Smooth muscle cell (in vitro differentiated cells): Measurements from ENCODE around the gene HEATR1. TPM values are rescaled to one million over a fixed set of nuclear protein-coding genes. Genes with fewer than 3 reads are reported as not detected.

ENCODE experiments used
- DNase-seq: peaks from one replicate; lab custom pipeline; 2025; ENCODE audit not compliant: unreplicated experiment; lab: John Stamatoyannopoulos, UW
- H2AFZ ChIP-seq: fragments of 200-600 bp; sonication (generic); 2 replicates; pipeline ENCODE4 v1.6.0; 2016; ENCODE audit warnings: antibody characterized with exemption, low read depth, mild to moderate bottlenecking
- H3F3A ChIP-seq: fragments of 200-600 bp; sonication (generic); 2 replicates; pipeline ENCODE4 v1.6.0; 2017; ENCODE audit warnings: antibody characterized with exemption, low read depth
- H3K27ac ChIP-seq: fragments of 200-600 bp; sonication (generic); 2 replicates; pipeline ENCODE4 v1.5.1; 2016; ENCODE audit warnings: low read depth, mild to moderate bottlenecking
- H3K27me3 ChIP-seq: fragments of 200-600 bp; sonication (generic); 2 replicates; pipeline ENCODE4 v1.6.1; 2016; ENCODE audit warnings: low read depth, mild to moderate bottlenecking
- H3K36me3 ChIP-seq: fragments of 200-600 bp; sonication (generic); 2 replicates; pipeline ENCODE4 v1.5.1; 2016; ENCODE audit warnings: low read depth
- H3K4me1 ChIP-seq: fragments of 200-600 bp; sonication (generic); 2 replicates; pipeline ENCODE4 v1.5.1; 2016; ENCODE audit warnings: low read depth
- H3K4me2 ChIP-seq: fragments of 200-600 bp; sonication (generic); 2 replicates; pipeline ENCODE4 v1.6.0; 2016; ENCODE audit warnings: mild to moderate bottlenecking
- H3K4me3 ChIP-seq: fragments of 200-600 bp; sonication (generic); 2 replicates; pipeline ENCODE4 v1.5.1; 2016; ENCODE audit warnings: mild to moderate bottlenecking
- H3K79me2 ChIP-seq: fragments of 200-600 bp; sonication (generic); 2 replicates; pipeline ENCODE4 v1.6.0; 2016; ENCODE audit warnings: low read depth, mild to moderate bottlenecking
- H3K9ac ChIP-seq: fragments of 200-600 bp; sonication (generic); 2 replicates; pipeline ENCODE4 v1.6.0; 2016; ENCODE audit warnings: low read depth
- H3K9me3 ChIP-seq: fragments of 200-600 bp; sonication (generic); replicated peaks from 2 replicates; pipeline ENCODE4 v1.5.1; 2016; ENCODE audit warnings: low read depth
- H4K20me1 ChIP-seq: fragments of 200-600 bp; sonication (generic); 2 replicates; pipeline ENCODE4 v1.6.0; 2016; ENCODE audit warnings: low read depth
- WGBS: methylation state at CpG from one replicate; pipeline ENCODE4 v1.1.7; 2016; ENCODE audit warnings: low lambda C conversion rate; 5-methylcytosine and 5-hydroxymethylcytosine counted together
- polyA plus RNA-seq: library from polyadenylated mRNA; unstranded; fragments of >200 nt; fragmentation: Nextera tagmentation; extraction: Ambion mirVana; gene quantifications from 2 replicates; pipeline ENCODE4 v1.2.1, GENCODE V29; 2016
- total RNA-seq: library from RNA; depleted of rRNA; stranded (reverse); fragments of >200 nt; gene quantifications from 2 replicates; pipeline ENCODE4 v1.2.3, GENCODE V29; 2014
- TF ChIP-seq, protein P1 (sequence below): fragments of 200-600 bp; sonication (generic); IDR thresholded peaks from 2 replicates; pipeline ENCODE4 v1.5.1; 2017; ENCODE audit warnings: borderline replicate concordance, mild to moderate bottlenecking, antibody characterized with exemption; ENCODE audit not compliant: insufficient read depth, poor library complexity, severe bottlenecking

HEATR1 gene
- total and polyA plus RNA-seq, 2 experiments from 2014 or later = 6.9 to 25.3 TPM

DNA sequence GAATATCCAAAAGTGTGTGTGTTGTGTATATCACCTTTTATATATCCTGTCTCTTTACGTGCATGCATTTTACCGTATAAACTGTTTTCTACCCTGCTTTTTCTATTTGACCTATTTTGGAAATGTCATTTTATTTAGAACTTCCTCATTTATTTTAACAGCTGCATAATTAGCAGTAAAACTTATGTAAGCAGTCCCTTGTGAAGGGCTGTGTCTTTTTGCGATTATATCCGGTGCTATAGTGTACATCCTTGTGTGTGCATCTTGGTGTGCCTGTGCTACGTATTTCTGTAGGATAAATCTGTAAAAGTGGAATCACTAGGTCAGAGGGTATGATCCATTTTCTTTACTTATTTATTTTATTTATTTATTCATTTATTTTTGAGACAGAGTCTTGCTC is 73.4 kb downstream of the HEATR1 start:
- Histone ChIP-seq H4K20me1 (peaks cover 3% of the 10 kb centered on the region), H3K9ac (no peak overlapping the region), H3F3A (no peaks in the 10 kb centered on the region), H3K9me3 (no peaks in the 10 kb centered on the region), H3K4me2 (no peak overlapping the region), H3K36me3 (peaks cover 6% of the 10 kb centered on the region), H3K27me3 (no peaks in the 10 kb centered on the region), H3K4me1 (peaks cover 6% of the 10 kb centered on the region), H3K27ac (no peak overlapping the region), H3K4me3 (no peak overlapping the region), H2AFZ (no peak overlapping the region), H3K79me2 (no peaks in the 10 kb centered on the region)
- WGBS = 97% methylated on average over 5 of the region's 5 CpGs
- DNase-seq = no peak
- TF ChIP-seq, protein P1, sequence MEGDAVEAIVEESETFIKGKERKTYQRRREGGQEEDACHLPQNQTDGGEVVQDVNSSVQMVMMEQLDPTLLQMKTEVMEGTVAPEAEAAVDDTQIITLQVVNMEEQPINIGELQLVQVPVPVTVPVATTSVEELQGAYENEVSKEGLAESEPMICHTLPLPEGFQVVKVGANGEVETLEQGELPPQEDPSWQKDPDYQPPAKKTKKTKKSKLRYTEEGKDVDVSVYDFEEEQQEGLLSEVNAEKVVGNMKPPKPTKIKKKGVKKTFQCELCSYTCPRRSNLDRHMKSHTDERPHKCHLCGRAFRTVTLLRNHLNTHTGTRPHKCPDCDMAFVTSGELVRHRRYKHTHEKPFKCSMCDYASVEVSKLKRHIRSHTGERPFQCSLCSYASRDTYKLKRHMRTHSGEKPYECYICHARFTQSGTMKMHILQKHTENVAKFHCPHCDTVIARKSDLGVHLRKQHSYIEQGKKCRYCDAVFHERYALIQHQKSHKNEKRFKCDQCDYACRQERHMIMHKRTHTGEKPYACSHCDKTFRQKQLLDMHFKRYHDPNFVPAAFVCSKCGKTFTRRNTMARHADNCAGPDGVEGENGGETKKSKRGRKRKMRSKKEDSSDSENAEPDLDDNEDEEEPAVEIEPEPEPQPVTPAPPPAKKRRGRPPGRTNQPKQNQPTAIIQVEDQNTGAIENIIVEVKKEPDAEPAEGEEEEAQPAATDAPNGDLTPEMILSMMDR = no peak

DNA sequence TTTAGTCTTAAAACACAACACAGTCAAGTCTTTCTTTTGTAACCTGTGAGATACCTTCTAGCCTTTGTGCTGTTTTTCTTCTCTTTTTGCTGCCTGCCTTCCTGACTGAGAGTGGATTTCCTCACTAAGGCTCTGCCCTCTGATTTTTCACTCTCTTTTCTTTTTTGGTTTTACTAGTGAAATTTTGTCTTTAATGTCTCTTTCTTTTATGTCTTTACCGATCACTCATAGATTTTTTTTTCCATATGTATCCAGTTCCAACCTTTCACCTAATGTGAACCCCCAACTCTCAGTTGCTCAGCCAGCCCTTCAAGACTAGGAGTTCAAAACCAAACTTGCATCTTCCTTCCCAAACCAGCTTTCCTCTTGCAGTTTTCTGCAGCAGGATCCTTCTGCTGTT is 74.0 kb downstream of the HEATR1 start:
- 100% methylated on average over 1 of the region's 1 CpG for WGBS
- no peak for DNase-seq
- TF ChIP-seq, protein P1 = no peak

DNA sequence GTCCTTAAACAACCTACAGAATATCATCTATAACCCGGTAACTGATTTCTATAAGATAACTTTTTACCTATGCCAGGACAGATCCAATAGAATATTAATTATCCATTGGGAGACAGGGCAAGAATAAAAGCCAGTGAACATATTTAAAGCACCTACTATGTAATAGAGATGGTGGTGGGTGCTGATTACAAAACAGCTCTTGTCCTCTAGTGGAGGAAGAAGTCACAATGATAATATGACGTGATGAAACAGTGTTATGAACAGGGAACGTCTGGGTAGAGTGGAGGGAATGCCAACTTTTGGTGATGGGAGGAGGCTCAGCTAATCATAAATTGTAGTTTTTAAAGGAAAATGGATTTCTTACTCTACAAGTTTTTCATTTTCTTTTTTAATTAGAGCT is 78.2 kb downstream of the HEATR1 start:
- 96% methylated on average over 3 of the region's 3 CpGs for WGBS
- H3K79me2 ChIP-seq = peaks cover 4% of the 10 kb centered on the region
- DNase-seq = no peak
- peaks cover 6% of the 10 kb centered on the region for H3F3A ChIP-seq
- H3K27me3 ChIP-seq = no peaks in the 10 kb centered on the region
- peaks cover 6% of the 10 kb centered on the region for H3K36me3 ChIP-seq
- TF ChIP-seq, protein P1 = no peak
- peaks cover 5% of the 10 kb centered on the region for H3K4me1 ChIP-seq
- no peak overlapping the region for H3K4me2 ChIP-seq
- no peak overlapping the region for H2AFZ ChIP-seq
- H3K4me3 ChIP-seq = no peak overlapping the region
- no peaks in the 10 kb centered on the region for H3K9me3 ChIP-seq
- no peak overlapping the region for H3K27ac ChIP-seq
- H4K20me1 ChIP-seq = no peaks in the 10 kb centered on the region
- H3K9ac ChIP-seq = no peak overlapping the region

More for the DNA sequence above, 74.0 kb downstream of the HEATR1 start:
- peaks cover 6% of the 10 kb centered on the region for H3K36me3 ChIP-seq
- H3F3A ChIP-seq = no peaks in the 10 kb centered on the region
- peaks cover 3% of the 10 kb centered on the region for H4K20me1 ChIP-seq
- no peak overlapping the region for H3K4me3 ChIP-seq
- no peaks in the 10 kb centered on the region for H3K27me3 ChIP-seq
- H2AFZ ChIP-seq = no peak overlapping the region
- H3K27ac ChIP-seq = no peak overlapping the region
- no peaks in the 10 kb centered on the region for H3K9me3 ChIP-seq
- no peak overlapping the region for H3K9ac ChIP-seq
- H3K4me2 ChIP-seq = no peak overlapping the region
- no peaks in the 10 kb centered on the region for H3K79me2 ChIP-seq
- peaks cover 6% of the 10 kb centered on the region for H3K4me1 ChIP-seq

DNA sequence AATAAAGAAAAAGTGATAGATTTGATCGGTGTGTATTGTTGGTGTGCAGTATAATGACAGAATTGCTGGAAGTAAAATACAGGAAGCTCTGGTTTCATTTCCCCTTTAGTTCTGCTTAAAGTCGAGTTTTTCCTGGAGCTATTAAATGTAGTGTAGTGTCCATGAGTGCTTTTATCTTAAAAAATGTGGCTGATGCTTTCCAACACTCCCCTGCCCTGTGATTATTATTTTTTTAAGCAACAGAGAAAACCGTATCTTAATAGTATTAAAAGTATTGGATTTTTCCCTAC is 79.5 kb downstream of the HEATR1 start:
- Histone ChIP-seq H3K27me3 (no peaks in the 10 kb centered on the region), H3K27ac (peak overlapping the region; percentile 18), H3K4me3 (peak overlapping the region; percentile 58), H2AFZ (peak overlapping the region; percentile 94), H3K9me3 (no peaks in the 10 kb centered on the region), H3F3A (peaks cover 6% of the 10 kb centered on the region), H4K20me1 (no peaks in the 10 kb centered on the region), H3K4me2 (peak overlapping the region; percentile 92), H3K4me1 (peaks cover 5% of the 10 kb centered on the region), H3K36me3 (peaks cover 6% of the 10 kb centered on the region), H3K9ac (peak overlapping the region; percentile 68), H3K79me2 (peaks cover 4% of the 10 kb centered on the region)
- WGBS = 54% methylated on average over 3 of the region's 3 CpGs
- TF ChIP-seq, protein P1 = no peak
- DNase-seq = no peak
